ENCODE data around the gene GPR85.
"Not testable (repeated sequence)": the region's sequence is repeated elsewhere in the genome, so short reads cannot be mapped to it uniquely, and the experiment has no call there.

The GPR85 gene

DNA sequence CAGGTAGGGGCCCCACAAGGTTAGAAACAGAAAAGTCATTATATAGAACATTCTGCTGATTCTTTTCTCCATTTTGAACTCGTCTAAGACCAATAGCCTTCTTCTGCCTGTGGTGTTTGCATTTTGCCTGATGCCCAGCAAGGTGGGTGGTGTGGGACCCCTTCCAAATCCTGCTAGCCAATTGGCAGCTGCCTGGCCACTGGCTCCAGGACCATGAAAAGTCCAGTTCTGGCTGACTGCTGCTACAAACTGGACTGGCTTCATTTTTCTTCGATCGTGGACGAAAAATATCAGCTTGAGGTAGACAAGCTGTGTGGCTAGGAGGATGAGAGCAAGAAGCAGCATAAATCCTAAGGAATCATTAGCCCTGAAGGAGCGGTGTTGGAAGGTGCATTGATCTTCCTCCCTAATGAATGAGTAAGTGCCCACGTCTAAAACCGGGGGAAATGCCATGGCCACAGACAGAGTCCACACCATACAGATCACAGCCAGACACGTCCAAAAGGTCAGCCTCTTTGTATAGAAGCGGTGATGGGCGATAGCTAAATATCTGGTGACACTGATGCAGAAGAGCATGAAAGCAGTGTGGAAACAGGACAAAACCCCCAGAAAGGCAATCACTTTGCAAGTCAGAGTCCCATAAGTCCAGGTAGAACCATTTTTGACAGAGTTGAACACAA is 2.7 kb downstream of the GPR85 start:
- DNase-seq, result no peak

DNA sequence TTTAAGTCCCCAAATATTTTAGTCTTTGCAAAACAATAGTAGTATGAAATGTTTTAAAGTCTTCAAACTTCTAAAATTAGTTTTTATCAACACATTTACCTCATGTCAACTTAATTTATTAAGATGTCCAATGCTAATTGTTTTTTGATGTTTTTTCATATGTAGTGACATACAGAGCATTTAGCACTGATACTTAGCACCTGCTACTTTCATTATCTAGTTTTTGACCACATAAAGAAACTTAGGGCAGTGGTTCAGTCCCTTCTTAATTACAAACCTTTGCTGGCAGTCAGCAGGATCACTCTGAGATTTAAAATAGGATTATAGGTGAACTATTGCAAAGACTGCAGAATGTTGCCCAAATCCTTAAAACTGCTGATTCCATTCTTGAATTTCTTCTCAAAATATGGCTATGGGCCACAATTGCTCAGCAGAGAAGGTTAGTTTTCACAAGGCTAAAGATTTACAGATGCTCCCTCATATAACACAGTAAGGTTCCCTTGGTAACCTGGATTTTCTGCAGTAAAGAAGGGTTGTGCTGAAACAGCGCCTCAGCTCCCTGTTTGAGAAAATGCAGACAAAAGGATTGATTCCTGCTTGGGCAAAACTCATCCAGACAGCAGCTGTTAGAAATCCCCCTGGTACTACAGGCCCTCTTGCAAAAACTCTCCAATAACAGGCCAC is 3.4 kb downstream of the GPR85 start:
- no peak for DNase-seq

DNA sequence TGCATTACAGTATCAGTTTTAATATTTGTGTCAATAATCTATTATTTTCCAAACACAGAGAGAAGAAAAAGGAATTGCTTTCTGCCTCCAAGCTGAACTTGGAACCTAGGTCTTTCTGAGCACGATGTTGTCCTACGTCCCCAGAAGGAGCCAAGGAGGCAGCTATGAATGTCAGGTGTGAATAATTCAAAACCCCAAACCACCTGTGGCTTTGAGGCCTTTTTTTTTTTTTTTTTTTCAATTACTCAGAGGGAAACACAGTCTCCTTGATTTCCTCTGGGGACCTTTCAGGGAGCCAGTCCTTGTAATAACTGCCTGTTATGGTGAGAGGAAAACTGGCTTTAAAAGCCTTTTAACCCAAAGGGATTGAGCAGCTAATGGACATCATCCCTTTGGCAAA is 8.3 kb downstream of the GPR85 start:
- no peak for DNase-seq

DNA sequence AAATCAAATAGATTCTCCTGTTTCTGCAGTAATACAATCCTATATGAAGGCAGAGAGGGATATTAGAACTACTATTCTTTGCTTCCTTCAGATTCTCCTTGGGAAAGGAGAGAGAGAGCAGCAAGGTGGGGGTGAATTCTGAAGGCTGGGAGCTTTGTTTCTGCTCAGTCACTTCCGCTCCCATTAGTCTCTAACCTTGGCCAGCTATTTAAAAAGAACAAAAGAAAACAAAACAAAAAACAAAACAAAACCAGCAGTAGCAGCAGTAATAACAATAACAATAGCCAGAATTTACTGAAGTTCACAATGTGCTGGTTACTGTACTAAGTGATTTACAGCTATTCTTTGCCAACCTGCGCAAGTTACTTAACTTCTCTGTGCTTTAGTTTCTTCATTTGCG is 9.9 kb downstream of the GPR85 start:
- DNase-seq, result no peak

DNA sequence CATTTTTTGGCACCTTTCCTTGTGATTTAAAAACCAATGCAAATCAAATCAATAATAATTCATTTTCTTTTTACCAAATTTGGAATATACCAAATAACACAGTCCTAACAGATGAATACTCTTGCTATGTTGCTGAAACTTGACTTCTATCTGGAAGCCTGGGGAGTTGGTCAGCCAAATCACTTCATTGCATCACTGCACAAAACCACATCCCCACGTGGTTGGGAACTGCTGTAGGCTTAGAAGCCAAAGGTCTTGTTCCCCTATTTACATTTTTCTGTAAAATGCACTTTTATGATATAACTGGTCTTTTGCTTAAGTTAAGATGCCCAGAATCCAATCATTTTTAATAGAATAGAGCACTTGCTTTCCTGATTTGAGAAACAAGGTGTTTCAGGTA is 15.2 kb downstream of the GPR85 start:
- DNase-seq, result no peak

DNA sequence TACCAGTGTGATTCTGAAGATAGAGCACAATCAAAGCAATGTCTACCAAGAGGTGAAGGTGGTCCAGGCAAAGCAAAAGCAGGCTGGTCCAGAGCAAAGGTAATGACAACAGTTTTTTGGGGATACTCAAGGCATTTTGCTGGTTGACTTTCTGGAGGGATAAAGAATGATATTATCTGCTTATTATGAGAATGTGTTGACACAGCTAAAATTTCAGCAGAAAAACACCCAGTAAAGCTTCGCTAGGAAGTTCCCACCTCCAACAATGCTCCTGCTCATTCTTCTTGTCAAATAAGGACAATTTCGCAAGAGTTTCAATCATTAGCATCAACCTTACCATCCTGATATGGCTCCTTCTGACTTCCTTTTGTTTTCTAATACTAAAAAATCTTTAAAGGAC is 24.1 kb downstream of the GPR85 start:
- DNase-seq, result no peak

DNA sequence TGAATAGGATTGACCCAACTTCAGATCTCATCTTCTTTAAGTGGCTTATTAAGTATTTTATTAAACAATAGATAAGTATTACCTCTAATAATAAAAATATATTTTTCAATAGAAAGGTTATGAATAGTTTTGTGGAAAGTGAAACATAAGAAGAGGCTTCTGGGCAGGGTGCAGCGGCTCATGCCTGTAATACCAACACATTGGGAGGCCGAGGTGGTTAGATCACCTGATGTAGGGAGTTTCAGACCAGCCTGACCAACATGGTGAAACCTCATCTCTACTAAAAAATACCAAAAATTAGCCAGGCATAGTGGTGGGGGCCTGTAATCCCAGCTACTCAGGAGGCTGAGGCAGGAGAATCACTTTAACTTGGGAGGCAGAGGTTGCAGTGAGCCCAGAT is 26.5 kb downstream of the GPR85 start:
- no peak for DNase-seq

DNA sequence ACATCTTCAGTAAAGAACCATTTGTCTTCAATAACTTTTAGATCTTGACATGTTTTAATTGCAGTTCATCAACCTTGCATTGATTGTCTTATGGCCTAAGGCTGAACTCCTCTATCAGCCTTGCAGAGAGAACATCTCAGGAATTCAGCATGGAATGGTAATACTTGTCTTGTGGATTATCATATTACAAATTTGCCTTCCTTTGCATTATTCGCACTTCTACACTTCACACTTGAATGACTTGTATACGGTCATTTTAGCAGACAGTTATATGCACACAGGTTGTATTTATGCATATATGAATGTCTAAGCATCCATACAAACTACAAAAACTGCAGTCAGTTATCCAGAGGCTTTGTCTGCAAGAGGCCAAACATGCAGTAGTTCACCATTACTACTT is 31.7 kb downstream of the GPR85 start:
- no peak for DNase-seq

DNA sequence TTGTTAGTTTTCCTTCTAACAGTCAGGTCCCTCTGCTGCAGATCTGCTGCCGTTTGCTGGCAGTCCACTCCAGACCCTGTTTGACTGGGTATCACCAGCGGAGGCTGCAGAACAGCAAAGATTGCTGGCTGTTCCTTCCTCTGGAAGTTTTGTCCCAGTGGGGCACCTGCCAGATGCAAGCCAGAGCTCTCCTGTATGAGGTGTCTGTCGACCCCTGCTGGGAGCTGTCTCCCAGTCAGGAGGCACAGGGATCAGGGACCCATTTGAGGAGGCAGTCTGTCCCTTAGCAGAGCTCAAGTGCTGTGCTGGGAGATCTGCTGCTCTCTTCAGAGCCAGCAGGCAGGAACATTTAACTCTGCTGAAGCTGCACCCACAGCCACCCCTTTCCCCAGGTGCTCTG is 32.4 kb downstream of the GPR85 start:
- DNase-seq, result not testable (repeated sequence)

DNA sequence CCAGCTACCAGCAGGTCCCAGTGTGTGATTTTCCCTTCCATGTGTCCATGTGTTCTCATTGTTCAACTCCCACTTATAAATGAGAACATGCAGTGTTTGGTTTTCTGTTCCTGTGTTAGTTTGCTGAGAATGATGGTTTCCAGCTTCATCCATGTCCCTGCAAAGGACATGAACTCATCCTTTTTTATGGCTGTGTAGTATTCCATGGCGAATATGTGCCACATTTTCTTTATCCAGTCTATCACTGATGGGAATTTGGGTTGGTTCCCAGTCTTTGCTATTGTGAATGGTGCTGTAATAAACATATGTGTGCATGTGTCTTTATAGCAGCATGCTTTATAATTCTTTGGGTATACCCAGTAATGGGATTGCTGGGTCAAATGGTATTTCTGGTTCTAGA is 37.4 kb downstream of the GPR85 start:
- DNase-seq, result not testable (repeated sequence)

DNA sequence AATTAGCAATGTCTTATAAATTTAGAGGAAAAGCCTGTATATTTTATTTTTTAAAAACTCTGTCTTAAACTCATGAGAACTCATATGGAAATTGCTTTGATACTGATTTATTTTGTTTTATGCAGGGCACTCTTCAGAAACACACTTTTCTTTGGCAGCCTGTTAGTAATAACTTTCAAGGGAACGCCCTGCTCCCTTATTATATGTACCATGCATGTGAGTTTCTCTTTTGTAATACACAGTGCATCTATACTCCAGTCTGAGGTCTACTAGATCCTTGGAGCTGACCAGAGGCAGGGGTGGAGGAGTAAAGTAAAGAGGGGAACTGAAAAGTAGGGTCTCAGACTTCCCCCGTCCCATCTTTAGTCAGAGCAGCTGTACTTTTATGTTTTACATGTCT is 40.2 kb downstream of the GPR85 start:
- DNase-seq, result no peak

DNA sequence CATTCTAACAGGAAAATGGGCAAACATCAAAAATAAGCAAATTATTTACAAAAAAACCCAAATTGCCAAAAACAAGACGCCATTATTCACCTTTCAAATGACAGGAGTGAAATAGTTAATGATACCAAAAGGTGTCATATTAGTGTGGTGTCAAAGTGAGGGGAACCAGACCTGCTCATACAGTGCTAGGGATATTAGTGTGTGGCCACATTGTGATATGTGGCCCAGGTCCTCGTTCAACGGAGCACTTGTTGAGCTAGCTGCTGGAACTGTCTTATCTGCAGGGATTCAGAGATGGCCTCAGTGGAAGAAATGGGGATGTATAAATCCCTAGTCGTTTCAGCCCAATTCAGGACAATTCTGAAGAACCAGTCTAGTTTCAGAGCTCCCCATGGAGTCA is 41.2 kb downstream of the GPR85 start:
- no peak for DNase-seq

DNA sequence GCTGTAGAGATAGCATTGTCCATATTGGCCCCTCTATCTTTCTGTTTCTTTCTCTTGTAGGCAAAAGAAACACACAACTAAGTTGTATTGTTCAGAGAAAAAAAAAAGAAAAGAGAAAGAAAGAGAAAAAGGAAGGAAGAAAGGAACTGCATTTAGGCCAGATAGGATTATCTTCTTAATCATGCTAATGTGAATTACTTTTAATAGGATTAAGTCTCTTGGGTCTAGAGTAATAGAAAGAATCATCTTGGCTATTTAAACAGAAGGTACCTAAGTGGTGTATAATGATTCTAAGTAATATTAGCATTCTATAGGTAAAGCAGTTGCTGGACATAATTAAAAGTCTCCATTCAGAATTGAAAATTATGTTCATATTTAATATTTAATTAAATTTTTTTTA is 42.2 kb downstream of the GPR85 start:
- DNase-seq, result no peak

DNA sequence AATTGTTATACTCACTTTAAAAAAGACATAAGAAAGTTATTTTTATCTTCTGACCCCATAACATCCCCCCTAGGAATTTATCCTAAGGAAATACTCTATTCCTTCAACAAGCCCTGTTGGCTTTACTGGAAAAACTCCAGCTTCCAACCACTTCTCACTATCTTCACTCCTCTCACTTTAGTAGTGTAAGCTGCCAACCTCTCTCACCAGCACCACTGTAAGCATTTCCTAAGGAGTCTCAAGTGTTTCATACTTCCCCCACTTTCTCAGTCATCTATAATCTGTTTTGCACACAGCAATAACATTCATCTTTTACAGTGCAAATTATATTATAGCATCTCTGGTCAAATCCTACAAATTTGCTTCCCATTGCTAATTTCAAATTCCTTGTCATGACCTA is 45.8 kb downstream of the GPR85 start:
- no peak for DNase-seq

DNA sequence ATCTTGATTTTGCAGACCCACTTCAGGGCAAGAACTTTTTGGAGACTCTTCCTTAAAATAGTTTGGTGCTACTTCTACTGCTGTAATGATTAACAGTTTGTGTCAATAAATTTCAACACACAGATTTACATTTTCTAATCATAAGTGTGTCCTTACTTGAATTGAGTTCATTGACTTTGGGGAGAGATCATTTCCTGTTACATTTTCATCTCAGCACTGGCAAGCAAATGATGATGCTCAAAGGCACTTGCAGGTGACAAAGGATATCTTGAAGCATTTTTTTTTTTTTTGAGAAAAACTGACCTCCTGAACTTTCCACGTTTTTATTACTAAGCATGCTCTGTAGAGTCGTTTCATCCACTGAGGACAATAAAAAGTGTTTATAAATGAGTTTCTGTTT is 52.7 kb downstream of the GPR85 start:
- DNase-seq, result no peak

All from cerebellar nuclear complex (tissue), 1 donor.